ENCODE measurements around the gene CAMK1D. TPM values are rescaled to one million over a fixed set of nuclear protein-coding genes. Genes with fewer than 3 reads are reported as not detected.
A peak's percentile ranks its signal among the peaks of the same experiment; 100 is the strongest.

Gene CAMK1D
- total and polyA plus RNA-seq, 2 of the 8 experiments (the other 6 are each of a cell fraction or from before 2014, with no cell fraction given): 3.5 to 10.6 TPM

GRCh38 chr10:12541446-12542067 is 192.2 kb downstream of the CAMK1D start:
- POLR2A ChIA-PET (ENCODE audit: partially characterized antibody): interaction anchor here (0.6 kb wide), 1 partner anchor 801 kb away, joined by 3 read pairs; no protein-coding TSS in a partner anchor
- DNase-seq (ENCODE audit: low read depth in 1 of 2, low spot score in 2 of 2): peak in 1 of 2 experiments; percentile 31
- CTCF ChIA-PET (ENCODE audit: partially characterized antibody): interaction anchor here (0.6 to 2.3 kb wide), 2 partner anchors 48 to 102 kb away, joined by 3 to 7 read pairs; no protein-coding TSS in a partner anchor
- TF ChIP-seq ZNF274 (IDR thresholded peaks at IDR 0.05; ENCODE audit: borderline replicate concordance, extremely low read depth, low read length) (no peak), CTBP2 (IDR thresholded peaks at IDR 0.05; ENCODE audit: borderline replicate concordance, insufficient read depth, insufficient read length, low read length) (no peak), RNF2 (IDR thresholded peaks at IDR 0.05; ENCODE audit: borderline replicate concordance, low read depth, low read length, missing control alignments, poor library complexity, severe bottlenecking) (no peak), SIX5 (IDR thresholded peaks at IDR 0.05; ENCODE audit: low read depth, low read length) (no peak), CBX8 (IDR thresholded peaks at IDR 0.05; ENCODE audit: borderline replicate concordance, low read depth, low read length) (no peak), FOSL1 (IDR thresholded peaks at IDR 0.05; ENCODE audit: insufficient read depth, low read depth, low read length) (no peak), KDM5A (IDR thresholded peaks at IDR 0.05; ENCODE audit: low read length) (no peak), NANOG (IDR thresholded peaks at IDR 0.05; ENCODE audit: insufficient read depth, low read depth, low read length, poor library complexity, severe bottlenecking) (no peak), CEBPB (IDR thresholded peaks at IDR 0.05; ENCODE audit: low read depth, low read length) (no peak), RFX5 (IDR thresholded peaks at IDR 0.05; ENCODE audit: borderline replicate concordance, low read depth, low read length) (no peak), CHD2 (IDR thresholded peaks at IDR 0.05; ENCODE audit: low read length) (no peak)

More at GRCh38 chr10:12541446-12542067, 192.2 kb downstream of the CAMK1D start:
- H4K5ac ChIP-seq (ENCODE audit: insufficient read length, low read depth, low read length): no peak overlapping the region
- no peak overlapping the region for H2BK12ac ChIP-seq (ENCODE audit: low read depth, low read length)
- no peaks in the 10 kb centered on the region for H3K79me1 ChIP-seq (ENCODE audit: low read depth, low read length)
- no peak overlapping the region for H3K14ac ChIP-seq (ENCODE audit: insufficient read length)
- no peak overlapping the region for H2AFZ ChIP-seq (ENCODE audit: low read length)
- no peaks in the 10 kb centered on the region for H3K9me3 ChIP-seq (ENCODE audit: insufficient read depth in 2 of 2, low read depth in 1 of 2, low read length in 1 of 2)
- FAIRE-seq: no peak
- no peaks in the 10 kb centered on the region for H3K27me3 ChIP-seq (replicated peaks in 1 of 4; ENCODE audit: control insufficient read depth in 3 of 4, extremely low read depth in 1 of 4, insufficient read depth in 3 of 4, low read length in 3 of 4)
- no peak overlapping the region for H3K4me2 ChIP-seq (ENCODE audit: insufficient read depth in 1 of 2, low read depth in 2 of 2, low read length in 2 of 2)
- no peak overlapping the region for H3K4me3 ChIP-seq (ENCODE audit: extremely low read depth in 1 of 4, insufficient read depth in 2 of 4, low read depth in 3 of 4, low read length in 4 of 4)
- no peak overlapping the region for H3K27ac ChIP-seq (ENCODE audit: low read depth, low read length)
- no peak overlapping the region; a peak in 1 of 7 replicates for H3K9ac ChIP-seq (replicated peaks in 1 of 4; ENCODE audit: extremely low read depth in 1 of 4, low read depth in 3 of 4, low read length in 3 of 4)
- H2AK5ac ChIP-seq (ENCODE audit: low read depth, low read length): no peak overlapping the region
- no peaks in the 10 kb centered on the region for H3K79me2 ChIP-seq (ENCODE audit: control insufficient read depth in 1 of 2, insufficient read depth in 2 of 2, low read length in 2 of 2)
- no peak overlapping the region for H3K4ac ChIP-seq (replicated peaks; ENCODE audit: insufficient read length, low read depth, low read length)
- no peak overlapping the region for H2BK20ac ChIP-seq (ENCODE audit: low read length)
- H3K56ac ChIP-seq (replicated peaks; ENCODE audit: insufficient read length, low read depth, low read length): no peak overlapping the region
- H4K20me1 ChIP-seq (replicated peaks in 1 of 2; ENCODE audit: control insufficient read depth in 1 of 2, insufficient read depth in 2 of 2, low read length in 2 of 2): no peaks in the 10 kb centered on the region
- H2BK120ac ChIP-seq (replicated peaks; ENCODE audit: low read depth, low read length): no peak overlapping the region
- WGBS, 2 experiments (ENCODE audit: extremely low coverage in 1 of 2, insufficient coverage in 1 of 2, insufficient read length in 1 of 2, insufficient replicate concordance in 2 of 2, low coverage in 1 of 2, low lambda C conversion rate in 2 of 2, missing lambda C conversion rate in 1 of 2): 90% methylated on average over 9 of the region's 11 CpGs; no CpG with 5 or more reads in 1 of the 2 experiments
- H3K23ac ChIP-seq (ENCODE audit: insufficient read length): no peak overlapping the region
- no peak overlapping the region for H2BK5ac ChIP-seq (ENCODE audit: low read depth, low read length)
- no peak overlapping the region for H2BK15ac ChIP-seq (ENCODE audit: low read length)
- H4K8ac ChIP-seq (ENCODE audit: extremely low read depth, insufficient read depth, low read length): no peak overlapping the region
- H3K18ac ChIP-seq (ENCODE audit: extremely low read depth, low read length): no peak overlapping the region
- H3K36me3 ChIP-seq (ENCODE audit: control insufficient read depth in 2 of 4, insufficient read depth in 4 of 4, low read length in 3 of 4): no peaks in the 10 kb centered on the region
- no peaks in the 10 kb centered on the region for H3K23me2 ChIP-seq (ENCODE audit: low read depth, low read length)
- H4K91ac ChIP-seq (replicated peaks; ENCODE audit: insufficient read length, low read length): no peak overlapping the region
- no peaks in the 10 kb centered on the region for H3K4me1 ChIP-seq (replicated peaks in 1 of 4; ENCODE audit: control insufficient read depth in 3 of 4, insufficient read depth in 4 of 4, low read length in 3 of 4)

All from H1 (cell line).